Measurements from ENCODE around the gene SUPT6H. TPM values are rescaled to one million over a fixed set of nuclear protein-coding genes. Genes with fewer than 3 reads are reported as not detected.

SUPT6H gene
- total and polyA plus RNA-seq, 2 donors (not counting 3 experiments of a cell fraction or from before 2014, with no cell fraction given) = 33.9 to 79.2 TPM

DNA sequence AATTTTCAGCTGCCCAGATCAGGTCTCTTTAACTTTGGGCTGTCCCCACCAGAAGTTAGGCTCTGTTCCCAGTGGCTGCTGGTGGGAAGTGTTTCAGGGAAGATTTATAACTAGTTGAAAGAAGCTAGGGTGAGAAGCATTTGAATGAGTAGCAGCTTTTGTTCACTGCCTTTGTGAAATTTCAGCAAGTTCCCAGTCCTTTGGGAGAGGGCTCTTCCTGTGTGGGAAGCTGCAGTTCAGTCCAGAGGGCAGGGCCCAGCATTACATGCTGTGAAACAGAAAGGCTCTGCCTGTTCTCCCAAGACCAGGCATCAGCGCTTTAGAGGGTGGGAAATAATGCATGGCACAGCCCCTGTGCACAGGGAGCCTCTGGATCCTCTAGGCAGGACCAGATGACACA, 31.9 kb downstream of the SUPT6H start:
- Histone ChIP-seq H2AFZ (ENCODE audit: low read depth, low read length) (no peak overlapping the region), H3K4me2 (ENCODE audit: insufficient read depth, low read length) (no peak overlapping the region), H3K27ac (ENCODE audit: insufficient read depth, low read depth, low read length) (no peak overlapping the region), H3K27me3 (ENCODE audit: control insufficient read depth in 2 of 2, insufficient read depth in 2 of 2, low read length in 2 of 2) (no peaks in the 10 kb centered on the region), H3K4me3 (replicated peaks in 1 of 3; ENCODE audit: insufficient read depth in 1 of 3, low read depth in 1 of 3, low read length in 3 of 3) (no peak overlapping the region), H3K4me1 (ENCODE audit: control insufficient read depth, extremely low read depth, insufficient read depth, low read length) (no peaks in the 10 kb centered on the region), H3K9ac (replicated peaks; ENCODE audit: extremely low read depth, insufficient read depth, low read length) (no peak overlapping the region), H3K9me3 (replicated peaks; ENCODE audit: control insufficient read depth, insufficient read depth, low read length) (no peaks in the 10 kb centered on the region), H4K20me1 (replicated peaks; ENCODE audit: control insufficient read depth, extremely low read depth, insufficient read depth, low read length) (no peaks in the 10 kb centered on the region), H3K36me3 (ENCODE audit: control insufficient read depth in 2 of 2, extremely low read depth in 1 of 2, insufficient read depth in 2 of 2, low read length in 2 of 2) (peaks cover 18 to 55% of the 10 kb centered on the region in 2 experiments), H3K79me2 (ENCODE audit: control insufficient read depth, insufficient read depth, low read length) (no peaks in the 10 kb centered on the region), H3K9me1 (replicated peaks; ENCODE audit: control insufficient read depth, extremely low read depth, insufficient read depth, low read length) (no peaks in the 10 kb centered on the region)
- DNase-seq (ENCODE audit: low read depth, low spot score) (no peak), FAIRE-seq (no peak)
- POLR2A ChIA-PET = no interaction called here
- CTCF ChIA-PET = interaction anchor here (1.3 kb wide), 1 partner anchor 45 kb away, joined by 6 read pairs; no protein-coding TSS in a partner anchor
- intact Hi-C loops (cut with micrococcal nuclease) = no loop called here
- BruUV-seq (replicated peaks) = no TSS peak
- dilution Hi-C loops (cut with MboI; ENCODE audit: extremely low pct_ligation_motif_present, low sequenced_read_pairs) = no loop called here
- TF ChIP-seq POLR2AphosphoS5 (IDR thresholded peaks at IDR 0.05; ENCODE audit: insufficient read depth, low read depth, low read length) (no peak), EZH2 (IDR thresholded peaks at IDR 0.05; ENCODE audit: borderline replicate concordance, low read depth, low read length, severe bottlenecking) (no peak), POLR2A (IDR thresholded peaks at IDR 0.05; ENCODE audit: low read depth, low read length) (no peak), MYC (IDR thresholded peaks at IDR 0.05; ENCODE audit: low read depth, low read length) (no peak), JUN (IDR thresholded peaks at IDR 0.05; ENCODE audit: borderline replicate concordance, insufficient read depth, insufficient read length, low read depth) (no peak), GATA2 (IDR thresholded peaks at IDR 0.05; ENCODE audit: insufficient read depth, insufficient read length, low read depth, low read length) (no peak), FOS (IDR thresholded peaks at IDR 0.05; ENCODE audit: borderline replicate concordance, insufficient read depth, low read length) (no peak)
- TF ChIP-seq, protein P1, sequence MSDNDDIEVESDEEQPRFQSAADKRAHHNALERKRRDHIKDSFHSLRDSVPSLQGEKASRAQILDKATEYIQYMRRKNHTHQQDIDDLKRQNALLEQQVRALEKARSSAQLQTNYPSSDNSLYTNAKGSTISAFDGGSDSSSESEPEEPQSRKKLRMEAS (IDR thresholded peaks at IDR 0.05; ENCODE audit: insufficient read depth, insufficient read length) = no peak
- TF ChIP-seq, protein P2, sequence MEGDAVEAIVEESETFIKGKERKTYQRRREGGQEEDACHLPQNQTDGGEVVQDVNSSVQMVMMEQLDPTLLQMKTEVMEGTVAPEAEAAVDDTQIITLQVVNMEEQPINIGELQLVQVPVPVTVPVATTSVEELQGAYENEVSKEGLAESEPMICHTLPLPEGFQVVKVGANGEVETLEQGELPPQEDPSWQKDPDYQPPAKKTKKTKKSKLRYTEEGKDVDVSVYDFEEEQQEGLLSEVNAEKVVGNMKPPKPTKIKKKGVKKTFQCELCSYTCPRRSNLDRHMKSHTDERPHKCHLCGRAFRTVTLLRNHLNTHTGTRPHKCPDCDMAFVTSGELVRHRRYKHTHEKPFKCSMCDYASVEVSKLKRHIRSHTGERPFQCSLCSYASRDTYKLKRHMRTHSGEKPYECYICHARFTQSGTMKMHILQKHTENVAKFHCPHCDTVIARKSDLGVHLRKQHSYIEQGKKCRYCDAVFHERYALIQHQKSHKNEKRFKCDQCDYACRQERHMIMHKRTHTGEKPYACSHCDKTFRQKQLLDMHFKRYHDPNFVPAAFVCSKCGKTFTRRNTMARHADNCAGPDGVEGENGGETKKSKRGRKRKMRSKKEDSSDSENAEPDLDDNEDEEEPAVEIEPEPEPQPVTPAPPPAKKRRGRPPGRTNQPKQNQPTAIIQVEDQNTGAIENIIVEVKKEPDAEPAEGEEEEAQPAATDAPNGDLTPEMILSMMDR (IDR thresholded peaks at IDR 0.05; ENCODE audit: extremely low read depth in 1 of 2, insufficient read depth in 1 of 2, low read depth in 1 of 2, low read length in 2 of 2) = no peak

Data from endothelial cell of umbilical vein (primary cell).